Natural killer cell (primary cell): ENCODE measurements around the gene ZNF474. TPM values are rescaled to one million over a fixed set of nuclear protein-coding genes. Genes with fewer than 3 reads are reported as not detected.

Source experiments
- ATAC-seq, 3 donors: fragments of 150-1000 bp in 2 of 3; fragments of 200-7000 bp in 1 of 3; cut with Tn5 transposase; 1 replicate in 1 of 3; 2 replicates in 2 of 3; pipeline ENCODE4 v1.10.0; 2021; ENCODE audit warnings: mild to moderate bottlenecking in 2 of 3, moderate library complexity in 2 of 3
- DNase-seq, 2 donors: peaks; one replicate each; pipeline versions ENCODE4 v3.0.0 to v3.0.0-alpha.2; 2013 to 2021; ENCODE audit warnings: mixed read lengths in 1 of 2
- H3K27ac ChIP-seq: one replicate; pipeline ENCODE4 v1.5.1; 2013; ENCODE audit warnings: mild to moderate bottlenecking, low read length
- H3K27me3 ChIP-seq: one replicate; pipeline ENCODE4 v1.6.1; 2013; ENCODE audit warnings: low read length; ENCODE audit not compliant: control insufficient read depth, insufficient read depth
- H3K36me3 ChIP-seq: one replicate; pipeline ENCODE4 v1.6.1; 2013; ENCODE audit warnings: low read length; ENCODE audit not compliant: control insufficient read depth, insufficient read depth
- H3K4me1 ChIP-seq: one replicate; pipeline ENCODE4 v1.6.1; 2013; ENCODE audit warnings: low read length; ENCODE audit not compliant: control insufficient read depth, insufficient read depth
- H3K4me3 ChIP-seq: one replicate; pipeline ENCODE4 v1.5.1; 2013; ENCODE audit warnings: low read length
- H3K9me3 ChIP-seq: one replicate; pipeline ENCODE4 v1.6.1; 2013; ENCODE audit warnings: low read length; ENCODE audit not compliant: control insufficient read depth, insufficient read depth
- H3K27ac Mint-ChIP-seq, 2 donors: one replicate each; pipeline ENCODE4 v1.8.0; 2022; ENCODE audit warnings: mild to moderate bottlenecking in 2 of 2, mixed read lengths in 2 of 2, moderate library complexity in 1 of 2
- H3K27me3 Mint-ChIP-seq, 2 donors: one replicate each; pipeline ENCODE4 v1.8.0; 2022; ENCODE audit warnings: low read depth in 2 of 2, mixed read lengths in 2 of 2
- H3K36me3 Mint-ChIP-seq: one replicate; pipeline ENCODE4 v1.8.0; 2022; ENCODE audit warnings: mixed read lengths
- H3K4me1 Mint-ChIP-seq, 2 donors: one replicate each; pipeline ENCODE4 v1.8.0; 2022; ENCODE audit warnings: mixed read lengths in 2 of 2
- H3K4me3 Mint-ChIP-seq: one replicate; pipeline ENCODE4 v1.8.0; 2022; ENCODE audit warnings: mild to moderate bottlenecking, moderate library complexity, mixed read lengths
- H3K9me3 Mint-ChIP-seq, 2 donors: one replicate each; pipeline ENCODE4 v1.8.0; 2022; ENCODE audit warnings: mixed read lengths in 2 of 2
- WGBS: methylation state at CpG from one replicate; pipeline ENCODE4 v1.1.7; 2013; ENCODE audit warnings: missing lambda C conversion rate; ENCODE audit not compliant: insufficient coverage; 5-methylcytosine and 5-hydroxymethylcytosine counted together
- intact Hi-C: fragments of 100-400 bp; cut with micrococcal nuclease; formaldehyde crosslinking; loops from one replicate; pipeline ENCODE4 v1.14.2; 2022
- total RNA-seq, 4 donors: library from RNA; stranded (reverse); fragments of 120-200 nt in 1 of 4; gene quantifications; one replicate each; pipeline versions ENCODE4 v1.2.3 to v1.2.4, GENCODE V29; 2013 to 2022
- TF ChIP-seq, protein P1 (sequence below): fragments of 200-600 bp; IDR thresholded peaks from one replicate; pipeline ENCODE4 v1.8.0; 2022; ENCODE audit warnings: antibody characterized with exemption

ZNF474 gene
- total RNA-seq, 3 donors from 2014 or later (not counting 1 experiment from before 2014, with no cell fraction given): 0.21 TPM; not detected in 2

DNA sequence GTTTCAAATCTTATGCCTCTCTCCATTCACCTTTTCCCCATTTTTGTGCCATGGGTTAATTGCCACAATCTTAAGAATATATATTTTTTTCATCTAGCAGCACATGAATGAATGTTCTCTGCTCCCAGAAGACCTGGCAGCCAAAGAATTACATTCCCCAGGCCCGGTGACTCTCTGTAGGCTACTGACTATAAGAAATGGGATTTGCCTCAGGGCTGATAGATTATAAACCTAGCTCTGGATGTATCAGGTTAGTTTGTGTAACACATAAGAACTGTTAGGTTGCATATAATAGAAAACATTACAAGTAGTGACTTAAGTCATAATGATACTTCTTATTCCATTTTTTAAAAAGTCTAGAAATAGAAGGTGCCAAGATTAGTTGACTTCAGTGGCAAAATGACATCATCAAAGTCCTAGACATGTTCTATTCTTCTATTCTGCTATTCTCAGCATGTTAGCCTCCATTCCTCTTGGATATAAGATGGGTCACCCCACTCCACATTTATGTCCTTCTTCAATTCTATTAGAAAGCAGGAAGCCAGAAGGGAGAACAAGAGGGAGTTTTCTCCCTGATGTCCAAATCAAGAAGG lies 10.9 kb upstream of the ZNF474 start:
- H3K27me3 ChIP-seq: no peaks in the 10 kb centered on the region
- no peak overlapping the region for H3K4me3 Mint-ChIP-seq
- no peak overlapping the region for H3K4me3 ChIP-seq
- no peak for DNase-seq
- TF ChIP-seq, protein P1, sequence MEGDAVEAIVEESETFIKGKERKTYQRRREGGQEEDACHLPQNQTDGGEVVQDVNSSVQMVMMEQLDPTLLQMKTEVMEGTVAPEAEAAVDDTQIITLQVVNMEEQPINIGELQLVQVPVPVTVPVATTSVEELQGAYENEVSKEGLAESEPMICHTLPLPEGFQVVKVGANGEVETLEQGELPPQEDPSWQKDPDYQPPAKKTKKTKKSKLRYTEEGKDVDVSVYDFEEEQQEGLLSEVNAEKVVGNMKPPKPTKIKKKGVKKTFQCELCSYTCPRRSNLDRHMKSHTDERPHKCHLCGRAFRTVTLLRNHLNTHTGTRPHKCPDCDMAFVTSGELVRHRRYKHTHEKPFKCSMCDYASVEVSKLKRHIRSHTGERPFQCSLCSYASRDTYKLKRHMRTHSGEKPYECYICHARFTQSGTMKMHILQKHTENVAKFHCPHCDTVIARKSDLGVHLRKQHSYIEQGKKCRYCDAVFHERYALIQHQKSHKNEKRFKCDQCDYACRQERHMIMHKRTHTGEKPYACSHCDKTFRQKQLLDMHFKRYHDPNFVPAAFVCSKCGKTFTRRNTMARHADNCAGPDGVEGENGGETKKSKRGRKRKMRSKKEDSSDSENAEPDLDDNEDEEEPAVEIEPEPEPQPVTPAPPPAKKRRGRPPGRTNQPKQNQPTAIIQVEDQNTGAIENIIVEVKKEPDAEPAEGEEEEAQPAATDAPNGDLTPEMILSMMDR: no peak
- ATAC-seq: no peak
- no peak overlapping the region for H3K27ac ChIP-seq
- intact Hi-C loops: no loop called here
- H3K36me3 ChIP-seq: no peaks in the 10 kb centered on the region
- H3K36me3 Mint-ChIP-seq: no peaks in the 10 kb centered on the region
- H3K27me3 Mint-ChIP-seq: no peaks in the 10 kb centered on the region
- WGBS: 92% methylated on average over 1 of the region's 1 CpG
- no peaks in the 10 kb centered on the region for H3K9me3 ChIP-seq
- no peaks in the 10 kb centered on the region for H3K4me1 ChIP-seq
- peaks cover 0 to 7% of the 10 kb centered on the region in 2 donors for H3K9me3 Mint-ChIP-seq
- H3K4me1 Mint-ChIP-seq: no peaks in the 10 kb centered on the region
- H3K27ac Mint-ChIP-seq: no peak overlapping the region

DNA sequence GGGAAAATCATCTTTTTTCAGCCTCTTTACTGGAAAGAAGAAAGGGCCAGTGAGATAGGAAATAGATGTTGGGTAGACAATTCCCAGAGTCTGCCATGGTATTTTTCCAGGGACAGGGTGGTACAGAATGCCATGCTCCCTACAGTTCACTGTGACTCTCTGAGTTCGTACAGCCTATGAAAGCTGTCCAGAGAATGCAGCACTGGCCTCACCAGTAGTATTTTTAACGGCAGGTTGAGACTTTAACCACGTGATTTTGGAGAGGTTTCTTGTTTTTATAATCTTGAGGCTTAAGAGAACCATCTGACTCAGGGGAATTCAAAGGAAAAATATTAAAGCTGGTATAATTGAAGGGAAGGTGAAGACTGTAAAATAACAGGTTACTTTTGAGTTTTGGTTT lies 10.1 kb upstream of the ZNF474 start:
- ATAC-seq: no peak
- H3K27me3 ChIP-seq: no peaks in the 10 kb centered on the region
- no peaks in the 10 kb centered on the region for H3K9me3 ChIP-seq
- Mint-ChIP-seq H3K27ac (no peak overlapping the region), H3K27me3 (no peaks in the 10 kb centered on the region), H3K4me3 (no peak overlapping the region), H3K4me1 (no peaks in the 10 kb centered on the region), H3K9me3 (peaks cover 0 to 7% of the 10 kb centered on the region in 2 donors), H3K36me3 (no peaks in the 10 kb centered on the region)
- TF ChIP-seq, protein P1: no peak
- intact Hi-C loops: no loop called here
- no peak overlapping the region for H3K4me3 ChIP-seq
- DNase-seq: no peak
- 72% methylated on average over 3 of the region's 3 CpGs for WGBS
- H3K4me1 ChIP-seq: no peaks in the 10 kb centered on the region
- H3K36me3 ChIP-seq: no peaks in the 10 kb centered on the region
- H3K27ac ChIP-seq: no peak overlapping the region

DNA sequence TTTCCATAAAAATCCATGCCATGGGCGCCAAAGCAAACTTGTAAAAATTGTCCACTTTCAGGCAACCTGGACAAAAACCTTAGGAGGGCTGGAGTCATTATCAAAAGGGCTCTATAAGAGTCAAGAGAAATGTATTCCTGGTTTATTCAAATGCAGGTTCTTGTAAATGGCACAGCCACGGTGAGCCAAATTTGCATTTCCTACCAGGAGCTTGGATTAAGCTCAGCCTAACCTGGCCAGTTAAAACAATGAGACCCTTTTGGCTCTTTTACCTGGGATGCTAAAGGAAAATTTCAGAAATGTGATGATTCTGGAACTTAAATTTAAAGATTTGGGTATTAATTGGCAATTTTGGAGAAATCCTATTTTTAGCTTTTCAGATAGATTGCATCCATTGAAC lies 8.9 kb upstream of the ZNF474 start:
- WGBS: 84% methylated on average over 2 of the region's 2 CpGs
- H3K4me1 Mint-ChIP-seq: no peaks in the 10 kb centered on the region
- H3K27me3 ChIP-seq: no peaks in the 10 kb centered on the region
- no peaks in the 10 kb centered on the region for H3K27me3 Mint-ChIP-seq
- H3K4me1 ChIP-seq: no peaks in the 10 kb centered on the region
- intact Hi-C loops: no loop called here
- no peaks in the 10 kb centered on the region for H3K36me3 ChIP-seq
- no peaks in the 10 kb centered on the region for H3K9me3 ChIP-seq
- H3K27ac ChIP-seq: no peak overlapping the region
- H3K4me3 ChIP-seq: no peak overlapping the region
- TF ChIP-seq, protein P1: no peak
- DNase-seq (no peak), ATAC-seq (no peak)
- peaks cover 0 to 7% of the 10 kb centered on the region in 2 donors for H3K9me3 Mint-ChIP-seq
- no peak overlapping the region for H3K4me3 Mint-ChIP-seq
- no peak overlapping the region for H3K27ac Mint-ChIP-seq
- H3K36me3 Mint-ChIP-seq: no peaks in the 10 kb centered on the region

DNA sequence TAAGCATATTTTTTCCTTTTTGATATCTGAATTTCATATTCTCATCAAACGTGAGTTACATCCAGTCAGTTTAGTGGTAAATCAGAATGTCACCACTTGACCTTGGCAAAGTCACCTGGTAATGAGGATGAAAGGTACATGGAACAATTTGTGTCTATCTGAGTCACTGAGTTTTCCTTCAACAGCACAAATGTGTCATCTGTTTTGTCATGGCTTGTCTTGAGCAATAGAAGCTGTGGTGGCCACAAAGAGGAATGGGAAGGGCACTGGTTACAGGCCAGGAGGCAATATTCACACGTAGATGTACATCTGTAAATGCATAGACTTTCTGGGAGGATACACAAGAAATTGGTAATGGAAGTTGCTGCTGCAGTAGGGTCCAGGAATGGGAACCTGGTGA lies 8.4 kb upstream of the ZNF474 start:
- no peaks in the 10 kb centered on the region for H3K36me3 ChIP-seq
- intact Hi-C loops: no loop called here

More for the DNA sequence above, 8.4 kb upstream of the ZNF474 start:
- 79% methylated on average over 2 of the region's 2 CpGs for WGBS
- no peaks in the 10 kb centered on the region for H3K27me3 ChIP-seq
- Mint-ChIP-seq H3K4me3 (no peak overlapping the region), H3K27ac (no peak overlapping the region), H3K36me3 (no peaks in the 10 kb centered on the region), H3K27me3 (no peaks in the 10 kb centered on the region), H3K4me1 (no peaks in the 10 kb centered on the region), H3K9me3 (peaks cover 0 to 7% of the 10 kb centered on the region in 2 donors)
- TF ChIP-seq, protein P1: no peak
- H3K4me3 ChIP-seq: no peak overlapping the region
- no peak overlapping the region for H3K27ac ChIP-seq
- DNase-seq (no peak), ATAC-seq (no peak)
- no peaks in the 10 kb centered on the region for H3K9me3 ChIP-seq
- H3K4me1 ChIP-seq: no peaks in the 10 kb centered on the region
